ENCODE data around the gene RBM20.

The RBM20 gene

DNA sequence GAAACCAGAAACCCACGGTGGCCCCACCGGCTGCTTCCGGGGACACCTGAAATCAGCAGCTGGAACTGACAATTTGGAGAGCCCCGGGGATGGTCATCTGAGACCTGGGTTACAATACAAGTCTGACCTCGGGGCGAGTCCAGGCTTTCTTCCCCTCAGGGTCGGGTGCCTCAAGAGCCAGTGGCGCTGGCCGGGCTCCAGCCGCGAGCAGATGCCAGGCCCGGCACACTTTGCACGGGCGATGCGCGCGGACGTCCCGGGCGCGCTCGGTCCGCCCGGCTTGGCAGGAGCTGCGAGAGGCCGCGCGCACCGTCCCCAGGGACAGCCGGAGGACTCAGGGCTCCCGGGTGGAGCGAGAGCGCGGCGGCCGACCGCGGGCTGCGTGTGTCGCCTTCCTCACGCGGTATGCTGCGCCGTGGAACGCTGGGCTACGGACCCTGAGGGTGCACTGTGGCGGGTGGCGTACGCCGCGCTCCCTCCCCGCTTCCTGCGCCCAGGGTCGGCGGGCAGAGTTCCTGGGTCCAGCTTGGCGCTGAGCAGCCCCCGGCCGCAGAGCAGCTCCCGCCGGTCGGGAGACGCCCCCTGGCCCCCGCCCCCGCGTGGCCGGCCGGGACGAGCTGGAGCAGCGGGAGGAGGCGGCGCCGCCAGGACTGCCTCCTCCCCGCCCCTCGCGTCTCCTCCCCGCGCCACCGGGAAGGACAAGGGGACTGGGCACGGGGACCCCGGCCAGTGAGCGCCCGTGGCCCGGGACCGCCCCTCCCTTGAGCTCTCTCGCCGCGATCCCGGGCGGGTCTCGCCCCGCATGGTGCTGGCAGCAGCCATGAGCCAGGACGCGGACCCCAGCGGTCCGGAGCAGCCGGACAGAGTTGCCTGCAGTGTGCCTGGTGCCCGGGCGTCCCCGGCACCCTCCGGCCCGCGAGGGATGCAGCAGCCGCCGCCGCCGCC is at the start of gene RBM20:
TSS of gene RBM20 (plus strand) at position 684 of the 945 bp plus-strand sequence. CDS start at position 803, 119 bp downstream.
- H3K9ac ChIP-seq (ENCODE audit: low read length), result no peak within 1 kb of the TSS
- no peaks in the 10 kb centered on the region for H3K4me1 ChIP-seq (ENCODE audit: low read length)
- H3K9me2 ChIP-seq (replicated peaks; ENCODE audit: insufficient read depth, low read length), result no peaks in the 10 kb centered on the region
- TF ChIP-seq EZH2 (optimal IDR thresholded peaks at IDR 0.05; ENCODE audit: low read depth, low read length) (no peak), EZH2phosphoT487 (IDR thresholded peaks at IDR 0.05; ENCODE audit: low read length) (no peak)
- TF ChIP-seq, protein P1, sequence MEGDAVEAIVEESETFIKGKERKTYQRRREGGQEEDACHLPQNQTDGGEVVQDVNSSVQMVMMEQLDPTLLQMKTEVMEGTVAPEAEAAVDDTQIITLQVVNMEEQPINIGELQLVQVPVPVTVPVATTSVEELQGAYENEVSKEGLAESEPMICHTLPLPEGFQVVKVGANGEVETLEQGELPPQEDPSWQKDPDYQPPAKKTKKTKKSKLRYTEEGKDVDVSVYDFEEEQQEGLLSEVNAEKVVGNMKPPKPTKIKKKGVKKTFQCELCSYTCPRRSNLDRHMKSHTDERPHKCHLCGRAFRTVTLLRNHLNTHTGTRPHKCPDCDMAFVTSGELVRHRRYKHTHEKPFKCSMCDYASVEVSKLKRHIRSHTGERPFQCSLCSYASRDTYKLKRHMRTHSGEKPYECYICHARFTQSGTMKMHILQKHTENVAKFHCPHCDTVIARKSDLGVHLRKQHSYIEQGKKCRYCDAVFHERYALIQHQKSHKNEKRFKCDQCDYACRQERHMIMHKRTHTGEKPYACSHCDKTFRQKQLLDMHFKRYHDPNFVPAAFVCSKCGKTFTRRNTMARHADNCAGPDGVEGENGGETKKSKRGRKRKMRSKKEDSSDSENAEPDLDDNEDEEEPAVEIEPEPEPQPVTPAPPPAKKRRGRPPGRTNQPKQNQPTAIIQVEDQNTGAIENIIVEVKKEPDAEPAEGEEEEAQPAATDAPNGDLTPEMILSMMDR (IDR thresholded peaks at IDR 0.05; ENCODE audit: low read length), result no peak
- no peaks in the 10 kb centered on the region for H4K20me1 ChIP-seq (ENCODE audit: insufficient read depth, low read length)
- H3F3A ChIP-seq (ENCODE audit: insufficient read depth, low read length), result no peaks in the 10 kb centered on the region
- peak within 1 kb of the TSS; percentile 40 for H3K4me3 ChIP-seq (ENCODE audit: low read length)
- H3K9me3 ChIP-seq (replicated peaks; ENCODE audit: insufficient read depth, low read length), result no peaks in the 10 kb centered on the region
- H3K36me3 ChIP-seq (replicated peaks; ENCODE audit: insufficient read depth, low read length), result no peaks in the 10 kb centered on the region
- no peaks in the 10 kb centered on the region for H3K79me2 ChIP-seq (ENCODE audit: low read length)
- H3K27me3 ChIP-seq (replicated peaks; ENCODE audit: insufficient read depth, low read length), result peaks cover 13% of the 10 kb centered on the region
- peak within 1 kb of the TSS; percentile 66 for H3K4me2 ChIP-seq (ENCODE audit: low read depth, low read length)
- no peak for DNase-seq
- H2AFZ ChIP-seq (ENCODE audit: low read length), result peak within 1 kb of the TSS; percentile 46
- no peak within 1 kb of the TSS for H3K27ac ChIP-seq (ENCODE audit: low read length)

DNA sequence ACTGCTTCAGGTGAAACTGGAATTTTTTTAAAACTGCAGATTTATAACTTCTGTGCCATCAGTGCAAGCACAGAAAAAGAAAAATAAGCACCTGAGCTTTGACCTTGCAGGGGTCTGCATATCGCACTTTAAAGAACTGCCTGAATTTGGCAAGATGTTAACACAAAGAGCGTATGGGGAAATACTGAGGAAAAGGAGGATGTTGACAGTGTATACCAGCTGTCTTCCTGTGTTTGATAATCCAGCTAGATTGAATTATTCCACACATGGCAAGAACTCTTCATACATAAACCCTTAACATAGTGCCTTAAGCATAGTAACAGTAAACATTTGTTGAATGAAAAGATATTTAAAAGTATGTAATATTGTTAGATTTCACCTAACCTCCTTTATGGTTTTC is 46.7 kb upstream of the RBM20 start:
- Histone ChIP-seq H3K4me3 (ENCODE audit: low read length) (no peak overlapping the region), H3F3A (ENCODE audit: insufficient read depth, low read length) (peaks cover 24% of the 10 kb centered on the region), H3K9me3 (replicated peaks; ENCODE audit: insufficient read depth, low read length) (no peaks in the 10 kb centered on the region), H2AFZ (ENCODE audit: low read length) (no peak overlapping the region), H3K79me2 (ENCODE audit: low read length) (peaks cover 10% of the 10 kb centered on the region; the same call in 1 of the 2 replicates), H3K27me3 (replicated peaks; ENCODE audit: insufficient read depth, low read length) (no peaks in the 10 kb centered on the region), H4K20me1 (ENCODE audit: insufficient read depth, low read length) (peaks cover 8% of the 10 kb centered on the region; the same call in 1 of the 2 replicates), H3K4me1 (ENCODE audit: low read length) (peaks cover 9% of the 10 kb centered on the region; the same call in 1 of the 2 replicates), H3K9ac (ENCODE audit: low read length) (no peak overlapping the region), H3K9me2 (replicated peaks; ENCODE audit: insufficient read depth, low read length) (no peaks in the 10 kb centered on the region), H3K4me2 (ENCODE audit: low read depth, low read length) (no peak overlapping the region), H3K27ac (ENCODE audit: low read length) (no peak overlapping the region), H3K36me3 (replicated peaks; ENCODE audit: insufficient read depth, low read length) (peaks cover 21% of the 10 kb centered on the region)
- TF ChIP-seq EZH2 (optimal IDR thresholded peaks at IDR 0.05; ENCODE audit: low read depth, low read length), result no peak
- DNase-seq, result no peak

DNA sequence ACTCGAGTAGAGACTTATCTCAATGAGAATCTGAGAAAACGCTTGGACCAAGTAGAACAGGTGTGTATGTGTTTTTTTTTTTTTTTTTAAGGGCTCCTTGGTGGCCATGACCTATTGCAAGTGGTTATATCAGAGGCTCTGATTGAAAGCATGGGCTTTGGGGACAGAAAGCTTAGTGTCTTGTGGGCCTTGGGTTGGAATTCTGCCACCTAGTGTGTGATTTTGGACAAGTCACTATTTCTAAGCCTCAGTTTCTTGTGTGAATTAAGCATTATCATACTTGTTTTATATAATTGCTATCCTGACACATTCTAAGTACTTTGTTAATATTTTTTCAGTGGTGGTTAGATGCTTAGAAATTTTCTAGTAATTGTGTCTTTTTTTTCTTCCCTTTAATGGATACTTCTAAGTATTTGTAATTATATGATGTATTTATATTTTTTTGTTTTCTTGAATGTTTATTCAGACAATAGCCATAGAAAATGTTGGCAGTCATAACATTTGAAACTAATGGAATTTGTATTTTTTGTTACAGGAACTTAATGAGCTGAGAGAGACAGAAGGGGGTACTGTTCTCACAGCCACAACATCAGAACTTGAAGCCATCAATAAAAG is 43.5 kb upstream of the RBM20 start:
- no peak overlapping the region for H3K9ac ChIP-seq (ENCODE audit: low read length)
- no peaks in the 10 kb centered on the region for H3K9me3 ChIP-seq (replicated peaks; ENCODE audit: insufficient read depth, low read length)
- peaks cover 4% of the 10 kb centered on the region; the same call in 1 of the 2 replicates for H3K79me2 ChIP-seq (ENCODE audit: low read length)
- H3K4me2 ChIP-seq (ENCODE audit: low read depth, low read length), result no peak overlapping the region
- peaks cover 31% of the 10 kb centered on the region for H3K36me3 ChIP-seq (replicated peaks; ENCODE audit: insufficient read depth, low read length)
- peaks cover 13% of the 10 kb centered on the region; the same call in 1 of the 2 replicates for H3K4me1 ChIP-seq (ENCODE audit: low read length)
- 0 out of 2 replicates have a peak, but pooled peaks cover 8% of the 10 kb centered on the region for H4K20me1 ChIP-seq (ENCODE audit: insufficient read depth, low read length)
- H2AFZ ChIP-seq (ENCODE audit: low read length), result no peak overlapping the region
- TF ChIP-seq, protein P1 (IDR thresholded peaks at IDR 0.05; ENCODE audit: low read length), result peak; percentile 62
- no peak for TF ChIP-seq EZH2phosphoT487 (IDR thresholded peaks at IDR 0.05; ENCODE audit: low read length)
- DNase-seq, result peak; percentile 79
- no peaks in the 10 kb centered on the region for H3K27me3 ChIP-seq (replicated peaks; ENCODE audit: insufficient read depth, low read length)
- H3K4me3 ChIP-seq (ENCODE audit: low read length), result no peak overlapping the region
- no peaks in the 10 kb centered on the region for H3K9me2 ChIP-seq (replicated peaks; ENCODE audit: insufficient read depth, low read length)
- H3F3A ChIP-seq (ENCODE audit: insufficient read depth, low read length), result peaks cover 26% of the 10 kb centered on the region
- H3K27ac ChIP-seq (ENCODE audit: low read length), result no peak overlapping the region

All from MM.1S (cell line).